HL-60 (cell line): ENCODE data around the gene MYL7.

Experiments used
- DNase-seq, 2 experiments: peaks; one replicate each; pipeline ENCODE4 v3.0.0-alpha.2; 2010 to 2020; ENCODE audit warnings: low read depth in 1 of 2, low spot score in 1 of 2
- H3K27ac ChIP-seq: fragments of 250-450 bp; sonication (Bioruptor Pico); replicated peaks from 2 replicates; pipeline ENCODE4 v1.5.1; 2020; ENCODE audit warnings: mild to moderate bottlenecking, moderate library complexity
- H3K27me3 ChIP-seq: fragments of 250-450 bp; sonication (Bioruptor Pico); 2 replicates; pipeline ENCODE4 v1.5.1; 2021; ENCODE audit warnings: mild to moderate bottlenecking, moderate library complexity; ENCODE audit not compliant: insufficient read depth, poor library complexity, severe bottlenecking
- H3K4me3 ChIP-seq: replicated peaks from 2 replicates; pipeline ENCODE4 v1.5.1; 2011; ENCODE audit warnings: mild to moderate bottlenecking, control low read depth, low read length; ENCODE audit not compliant: insufficient read depth
- GABPA ChIP-seq: IDR thresholded peaks from 2 replicates; pipeline ENCODE4 v1.6.1; 2012; ENCODE audit warnings: low read depth
- POLR2AphosphoS5 ChIP-seq: IDR thresholded peaks from 2 replicates; pipeline ENCODE4 v1.6.1; 2012; ENCODE audit warnings: low read depth
- SPI1 ChIP-seq: IDR thresholded peaks from 2 replicates; pipeline ENCODE4 v1.6.1; 2012; ENCODE audit warnings: low read depth, mild to moderate bottlenecking, borderline replicate concordance
- TF ChIP-seq, protein P1 (sequence below): IDR thresholded peaks from 2 replicates; pipeline ENCODE4 v1.6.1; 2012; ENCODE audit warnings: low read depth; ENCODE audit not compliant: insufficient replicate concordance
- TF ChIP-seq, protein P2 (sequence below): IDR thresholded peaks from one replicate; pipeline ENCODE4 v1.5.1; 2011; ENCODE audit warnings: low read length, control low read depth, inconsistent platforms; ENCODE audit not compliant: insufficient read depth

The MYL7 gene

DNA sequence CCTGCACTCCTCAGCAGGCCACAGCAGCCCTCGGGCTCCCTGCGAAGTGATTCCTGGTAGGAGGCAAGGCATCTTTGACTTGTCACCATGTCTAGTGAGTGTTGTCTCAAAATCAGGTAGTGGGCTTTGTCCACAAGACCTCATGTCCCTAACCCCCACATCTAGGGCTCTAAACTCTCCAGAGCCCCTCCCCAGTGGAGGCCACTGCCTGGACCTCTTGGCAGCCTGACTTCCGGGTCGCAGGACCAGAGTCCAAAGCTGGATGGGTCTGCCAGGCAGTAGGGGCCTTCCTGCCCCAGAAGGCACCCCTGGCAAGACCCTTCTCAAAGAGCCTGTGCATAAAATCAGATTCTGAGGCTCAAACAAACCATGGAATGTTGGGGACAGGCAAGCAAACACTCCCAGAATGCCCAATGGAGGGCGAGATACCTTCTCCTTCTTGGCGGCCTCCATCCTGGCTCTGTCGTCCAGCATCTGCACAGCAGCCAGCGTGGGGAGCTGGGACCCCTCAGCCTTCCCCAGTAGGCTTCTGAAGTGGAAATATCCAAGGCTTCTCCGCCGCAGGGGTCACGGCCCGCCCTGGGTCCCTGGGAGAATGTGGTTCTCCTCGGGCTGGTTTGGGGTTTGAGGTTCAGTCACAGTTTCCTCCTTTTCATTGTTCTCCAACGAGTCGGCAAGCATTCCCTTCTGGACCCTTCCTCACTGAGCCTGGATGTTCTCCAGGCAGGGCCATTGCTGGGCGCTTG lies 47.5 kb upstream of the MYL7 start:
- H3K4me3 ChIP-seq = no peak overlapping the region
- TF ChIP-seq, protein P1, sequence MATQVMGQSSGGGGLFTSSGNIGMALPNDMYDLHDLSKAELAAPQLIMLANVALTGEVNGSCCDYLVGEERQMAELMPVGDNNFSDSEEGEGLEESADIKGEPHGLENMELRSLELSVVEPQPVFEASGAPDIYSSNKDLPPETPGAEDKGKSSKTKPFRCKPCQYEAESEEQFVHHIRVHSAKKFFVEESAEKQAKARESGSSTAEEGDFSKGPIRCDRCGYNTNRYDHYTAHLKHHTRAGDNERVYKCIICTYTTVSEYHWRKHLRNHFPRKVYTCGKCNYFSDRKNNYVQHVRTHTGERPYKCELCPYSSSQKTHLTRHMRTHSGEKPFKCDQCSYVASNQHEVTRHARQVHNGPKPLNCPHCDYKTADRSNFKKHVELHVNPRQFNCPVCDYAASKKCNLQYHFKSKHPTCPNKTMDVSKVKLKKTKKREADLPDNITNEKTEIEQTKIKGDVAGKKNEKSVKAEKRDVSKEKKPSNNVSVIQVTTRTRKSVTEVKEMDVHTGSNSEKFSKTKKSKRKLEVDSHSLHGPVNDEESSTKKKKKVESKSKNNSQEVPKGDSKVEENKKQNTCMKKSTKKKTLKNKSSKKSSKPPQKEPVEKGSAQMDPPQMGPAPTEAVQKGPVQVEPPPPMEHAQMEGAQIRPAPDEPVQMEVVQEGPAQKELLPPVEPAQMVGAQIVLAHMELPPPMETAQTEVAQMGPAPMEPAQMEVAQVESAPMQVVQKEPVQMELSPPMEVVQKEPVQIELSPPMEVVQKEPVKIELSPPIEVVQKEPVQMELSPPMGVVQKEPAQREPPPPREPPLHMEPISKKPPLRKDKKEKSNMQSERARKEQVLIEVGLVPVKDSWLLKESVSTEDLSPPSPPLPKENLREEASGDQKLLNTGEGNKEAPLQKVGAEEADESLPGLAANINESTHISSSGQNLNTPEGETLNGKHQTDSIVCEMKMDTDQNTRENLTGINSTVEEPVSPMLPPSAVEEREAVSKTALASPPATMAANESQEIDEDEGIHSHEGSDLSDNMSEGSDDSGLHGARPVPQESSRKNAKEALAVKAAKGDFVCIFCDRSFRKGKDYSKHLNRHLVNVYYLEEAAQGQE = no peak
- TF ChIP-seq POLR2AphosphoS5 (no peak), SPI1 (no peak), GABPA (no peak)
- TF ChIP-seq, protein P2, sequence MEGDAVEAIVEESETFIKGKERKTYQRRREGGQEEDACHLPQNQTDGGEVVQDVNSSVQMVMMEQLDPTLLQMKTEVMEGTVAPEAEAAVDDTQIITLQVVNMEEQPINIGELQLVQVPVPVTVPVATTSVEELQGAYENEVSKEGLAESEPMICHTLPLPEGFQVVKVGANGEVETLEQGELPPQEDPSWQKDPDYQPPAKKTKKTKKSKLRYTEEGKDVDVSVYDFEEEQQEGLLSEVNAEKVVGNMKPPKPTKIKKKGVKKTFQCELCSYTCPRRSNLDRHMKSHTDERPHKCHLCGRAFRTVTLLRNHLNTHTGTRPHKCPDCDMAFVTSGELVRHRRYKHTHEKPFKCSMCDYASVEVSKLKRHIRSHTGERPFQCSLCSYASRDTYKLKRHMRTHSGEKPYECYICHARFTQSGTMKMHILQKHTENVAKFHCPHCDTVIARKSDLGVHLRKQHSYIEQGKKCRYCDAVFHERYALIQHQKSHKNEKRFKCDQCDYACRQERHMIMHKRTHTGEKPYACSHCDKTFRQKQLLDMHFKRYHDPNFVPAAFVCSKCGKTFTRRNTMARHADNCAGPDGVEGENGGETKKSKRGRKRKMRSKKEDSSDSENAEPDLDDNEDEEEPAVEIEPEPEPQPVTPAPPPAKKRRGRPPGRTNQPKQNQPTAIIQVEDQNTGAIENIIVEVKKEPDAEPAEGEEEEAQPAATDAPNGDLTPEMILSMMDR = no peak
- H3K27me3 ChIP-seq = no peaks in the 10 kb centered on the region
- H3K27ac ChIP-seq = no peak overlapping the region
- DNase-seq = no peak

DNA sequence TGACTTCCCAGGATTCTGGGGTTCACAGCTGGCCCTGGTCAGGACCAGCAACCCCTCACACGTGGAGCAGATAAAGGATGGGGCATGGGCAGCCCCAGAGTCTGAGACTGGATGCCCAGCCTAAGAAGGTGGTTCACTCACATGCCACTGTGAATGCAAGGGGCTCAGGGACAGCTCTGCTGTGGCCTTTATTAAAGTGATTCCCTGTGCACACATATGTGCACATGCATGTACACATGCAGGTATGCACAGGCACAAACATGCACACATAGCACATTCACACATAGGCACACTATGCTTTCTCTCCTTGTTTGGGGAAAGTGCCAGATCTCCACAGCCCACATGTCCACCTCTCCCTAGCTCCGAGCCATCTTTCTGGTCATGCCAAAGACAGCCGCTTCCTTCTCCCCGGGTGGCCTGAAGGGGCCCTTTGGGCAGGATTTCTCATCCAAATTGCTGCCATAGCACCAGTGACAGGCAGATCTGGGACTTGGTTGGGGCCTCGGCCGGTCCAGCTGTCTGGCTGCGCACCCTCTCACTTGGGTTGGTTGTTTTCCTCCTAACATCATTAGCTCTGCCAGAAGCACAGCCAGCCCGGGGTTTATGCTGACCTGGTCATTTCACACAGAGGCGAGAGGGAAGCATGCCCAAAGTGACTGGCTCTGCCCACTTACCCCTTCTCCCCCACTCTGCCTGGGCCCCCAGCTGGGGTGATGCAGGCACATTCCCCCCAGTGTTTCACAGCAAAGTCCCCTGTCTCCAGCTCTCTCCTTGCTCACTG lies 46.7 kb upstream of the MYL7 start:
- no peak for DNase-seq
- TF ChIP-seq POLR2AphosphoS5 = no peak
- no peak for TF ChIP-seq SPI1
- TF ChIP-seq, protein P2 = no peak
- no peak for TF ChIP-seq GABPA

DNA sequence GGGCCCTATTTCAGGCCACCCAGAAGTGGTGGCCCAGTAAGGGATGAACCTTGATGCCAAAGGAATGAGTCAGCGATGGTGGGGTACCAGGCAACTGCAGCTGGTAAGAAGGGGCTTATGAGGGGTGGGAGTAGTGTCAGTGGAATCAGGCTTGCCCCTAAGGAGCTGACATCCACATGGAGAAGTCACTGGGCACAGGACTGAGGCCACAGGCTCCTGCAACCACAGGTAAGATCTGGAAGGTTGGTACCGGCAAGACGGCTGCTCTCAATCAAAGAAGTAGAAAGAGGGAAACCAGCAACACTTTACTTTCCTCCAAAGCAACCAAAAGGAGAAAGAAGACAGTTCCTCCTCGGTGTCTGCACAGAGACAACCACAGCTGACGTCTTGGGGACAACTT lies 45.6 kb upstream of the MYL7 start:
- DNase-seq = peak in 1 of 2 experiments; percentile 17
- no peaks in the 10 kb centered on the region for H3K27me3 ChIP-seq
- no peak for TF ChIP-seq POLR2AphosphoS5
- TF ChIP-seq GABPA = no peak
- TF ChIP-seq, protein P1 = no peak
- no peak for TF ChIP-seq SPI1
- TF ChIP-seq, protein P2 = no peak
- H3K4me3 ChIP-seq = no peak overlapping the region
- no peak overlapping the region for H3K27ac ChIP-seq

More for the DNA sequence above, 46.7 kb upstream of the MYL7 start:
- no peaks in the 10 kb centered on the region for H3K27me3 ChIP-seq
- H3K4me3 ChIP-seq = no peak overlapping the region
- no peak overlapping the region for H3K27ac ChIP-seq
